Immature natural killer cell (primary cell): ENCODE data around the gene NCS1. TPM values are rescaled to one million over a fixed set of nuclear protein-coding genes. Genes with fewer than 3 reads are reported as not detected.

Experiments used
- DNase-seq, 3 donors: peaks; one replicate each; pipeline ENCODE4 v3.0.0; 2022; ENCODE audit warnings: mixed read lengths in 1 of 3
- H3K27ac Mint-ChIP-seq, 6 donors: one replicate each; pipeline ENCODE4 v1.8.0; 2020; ENCODE audit warnings: mixed read lengths in 6 of 6, mild to moderate bottlenecking in 5 of 6, inconsistent platforms in 4 of 6, moderate library complexity in 3 of 6
- H3K27me3 Mint-ChIP-seq, 3 donors: one replicate each; pipeline ENCODE4 v1.8.0; 2020 to 2021; ENCODE audit warnings: low read depth in 3 of 3, mild to moderate bottlenecking in 3 of 3, mixed read lengths in 3 of 3, moderate library complexity in 3 of 3, inconsistent platforms in 1 of 3
- H3K36me3 Mint-ChIP-seq, 3 donors: one replicate each; pipeline ENCODE4 v1.8.0; 2020; ENCODE audit warnings: mixed read lengths in 3 of 3, inconsistent platforms in 2 of 3, mild to moderate bottlenecking in 2 of 3
- H3K4me1 Mint-ChIP-seq, 2 donors: one replicate each; pipeline ENCODE4 v1.8.0; 2020; ENCODE audit warnings: inconsistent platforms in 2 of 2, mild to moderate bottlenecking in 2 of 2, mixed read lengths in 2 of 2, moderate library complexity in 1 of 2
- H3K4me3 Mint-ChIP-seq, 5 donors: one replicate each; pipeline ENCODE4 v1.8.0; 2020; ENCODE audit warnings: mild to moderate bottlenecking in 5 of 5, mixed read lengths in 5 of 5, inconsistent platforms in 3 of 5, moderate library complexity in 3 of 5
- H3K9me3 Mint-ChIP-seq, 6 donors: one replicate each; pipeline ENCODE4 v1.8.0; 2020; ENCODE audit warnings: mild to moderate bottlenecking in 6 of 6, mixed read lengths in 6 of 6, inconsistent platforms in 4 of 6, moderate library complexity in 3 of 6
- polyA plus RNA-seq, 3 donors: library from polyadenylated mRNA; unstranded; fragments of 300-500 nt; fragmentation: Illumina TruSeq; gene quantifications; one replicate each; pipeline ENCODE4 v1.2.3, GENCODE V29; 2021

NCS1 gene
- polyA plus RNA-seq, 3 donors from 2014 or later = 0.26 to 0.30 TPM; not detected in 1

- Mint-ChIP-seq H3K4me1 (no peaks in the 10 kb centered on the region), H3K36me3 (no peaks in the 10 kb centered on the region), H3K4me3 (no peak overlapping the region), H3K9me3 (no peaks in the 10 kb centered on the region), H3K27ac (no peak overlapping the region), H3K27me3 (peaks cover 6 to 21% (median 18%) of the 10 kb centered on the region in 3 donors)
- no peak for DNase-seq
These were observed 86.8 kb downstream of the NCS1 start for GRCh38 chr9:130259044-130259443.

- Mint-ChIP-seq H3K4me3 (no peak overlapping the region), H3K9me3 (no peaks in the 10 kb centered on the region), H3K27ac (no peak overlapping the region), H3K36me3 (no peaks in the 10 kb centered on the region), H3K4me1 (no peaks in the 10 kb centered on the region), H3K27me3 (peaks cover 10 to 24% (median 20%) of the 10 kb centered on the region in 3 donors)
- DNase-seq = no peak
These were observed 88.9 kb downstream of the NCS1 start for GRCh38 chr9:130260816-130261765.

GRCh38 chr9:130262061-130262745 lies 90.0 kb downstream of the NCS1 start:
- no peak for DNase-seq
- no peaks in the 10 kb centered on the region for H3K9me3 Mint-ChIP-seq
- H3K27ac Mint-ChIP-seq = no peak overlapping the region
- no peaks in the 10 kb centered on the region for H3K4me1 Mint-ChIP-seq
- no peaks in the 10 kb centered on the region for H3K36me3 Mint-ChIP-seq
- peaks cover 15 to 26% (median 22%) of the 10 kb centered on the region in 3 donors for H3K27me3 Mint-ChIP-seq
- H3K4me3 Mint-ChIP-seq = no peak overlapping the region

- no peak for DNase-seq
- H3K4me1 Mint-ChIP-seq = no peaks in the 10 kb centered on the region
- no peaks in the 10 kb centered on the region for H3K36me3 Mint-ChIP-seq
- no peak overlapping the region for H3K27ac Mint-ChIP-seq
- no peak overlapping the region for H3K4me3 Mint-ChIP-seq
- peaks cover 15 to 29% (median 26%) of the 10 kb centered on the region in 3 donors for H3K27me3 Mint-ChIP-seq
- H3K9me3 Mint-ChIP-seq = no peaks in the 10 kb centered on the region
These were observed 90.6 kb downstream of the NCS1 start for GRCh38 chr9:130262771-130263170.

GRCh38 chr9:130263601-130264413 lies 91.6 kb downstream of the NCS1 start:
- Mint-ChIP-seq H3K27me3 (peaks cover 13 to 34% (median 33%) of the 10 kb centered on the region in 3 donors), H3K4me3 (no peak overlapping the region), H3K9me3 (no peaks in the 10 kb centered on the region), H3K4me1 (no peaks in the 10 kb centered on the region), H3K27ac (no peak overlapping the region), H3K36me3 (no peaks in the 10 kb centered on the region)
- no peak for DNase-seq

- Mint-ChIP-seq H3K27me3 (peaks cover 16 to 33% (median 32%) of the 10 kb centered on the region in 3 donors), H3K9me3 (no peaks in the 10 kb centered on the region), H3K36me3 (no peaks in the 10 kb centered on the region), H3K4me1 (no peaks in the 10 kb centered on the region), H3K27ac (no peak overlapping the region), H3K4me3 (peak overlapping the region in 1 of 5 donors; percentile 10)
- DNase-seq = no peak
These were observed 92.5 kb downstream of the NCS1 start for GRCh38 chr9:130264414-130265350.

- H3K27me3 Mint-ChIP-seq = peaks cover 18 to 34% (median 30%) of the 10 kb centered on the region in 3 donors
- no peaks in the 10 kb centered on the region for H3K4me1 Mint-ChIP-seq
- H3K27ac Mint-ChIP-seq = no peak within 1 kb of the TSS
- no peaks in the 10 kb centered on the region for H3K36me3 Mint-ChIP-seq
- H3K9me3 Mint-ChIP-seq = no peaks in the 10 kb centered on the region
- H3K4me3 Mint-ChIP-seq = peak within 1 kb of the TSS in 1 of 5 donors; percentile 10
- DNase-seq = no peak
These were observed 93.4 kb downstream of the NCS1 start, which contains the start of gene HMCN2 for GRCh38 chr9:130265431-130266235. HMCN2 (plus strand) TSS chr9:130265760; CDS start chr9:130265879, 119 bp downstream.

- no peaks in the 10 kb centered on the region for H3K9me3 Mint-ChIP-seq
- no peaks in the 10 kb centered on the region for H3K36me3 Mint-ChIP-seq
- peaks cover 18 to 34% (median 28%) of the 10 kb centered on the region in 3 donors for H3K27me3 Mint-ChIP-seq
- H3K4me3 Mint-ChIP-seq = no peak overlapping the region
- DNase-seq = no peak
- H3K27ac Mint-ChIP-seq = no peak overlapping the region
- no peaks in the 10 kb centered on the region for H3K4me1 Mint-ChIP-seq
These were observed 94.3 kb downstream of the NCS1 start for GRCh38 chr9:130266236-130267098.

- H3K9me3 Mint-ChIP-seq = no peaks in the 10 kb centered on the region
- peaks cover 15 to 27% (median 24%) of the 10 kb centered on the region in 3 donors for H3K27me3 Mint-ChIP-seq
- H3K4me1 Mint-ChIP-seq = no peaks in the 10 kb centered on the region
- H3K36me3 Mint-ChIP-seq = no peaks in the 10 kb centered on the region
- H3K4me3 Mint-ChIP-seq = no peak overlapping the region
- H3K27ac Mint-ChIP-seq = no peak overlapping the region
- DNase-seq = no peak
These were observed 95.7 kb downstream of the NCS1 start for GRCh38 chr9:130267930-130268329.

- Mint-ChIP-seq H3K4me3 (no peak overlapping the region), H3K4me1 (no peaks in the 10 kb centered on the region), H3K27me3 (peaks cover 15 to 21% (median 19%) of the 10 kb centered on the region in 3 donors), H3K36me3 (no peaks in the 10 kb centered on the region), H3K9me3 (no peaks in the 10 kb centered on the region), H3K27ac (no peak overlapping the region)
- no peak for DNase-seq
These were observed 96.5 kb downstream of the NCS1 start for GRCh38 chr9:130268521-130269211.

GRCh38 chr9:130271473-130271872 lies 99.3 kb downstream of the NCS1 start:
- H3K27ac Mint-ChIP-seq = no peak overlapping the region
- H3K9me3 Mint-ChIP-seq = no peaks in the 10 kb centered on the region
- H3K36me3 Mint-ChIP-seq = no peaks in the 10 kb centered on the region
- no peaks in the 10 kb centered on the region for H3K4me1 Mint-ChIP-seq
- H3K27me3 Mint-ChIP-seq = peaks cover 11 to 19% (median 17%) of the 10 kb centered on the region in 3 donors
- DNase-seq = no peak
- H3K4me3 Mint-ChIP-seq = no peak overlapping the region
